ENCODE measurements around the gene BABAM2. TPM values are rescaled to one million over a fixed set of nuclear protein-coding genes. Genes with fewer than 3 reads are reported as not detected.

The BABAM2 gene
- total RNA-seq, 1 experiment from 2014 or later, result 27.1 TPM

DNA sequence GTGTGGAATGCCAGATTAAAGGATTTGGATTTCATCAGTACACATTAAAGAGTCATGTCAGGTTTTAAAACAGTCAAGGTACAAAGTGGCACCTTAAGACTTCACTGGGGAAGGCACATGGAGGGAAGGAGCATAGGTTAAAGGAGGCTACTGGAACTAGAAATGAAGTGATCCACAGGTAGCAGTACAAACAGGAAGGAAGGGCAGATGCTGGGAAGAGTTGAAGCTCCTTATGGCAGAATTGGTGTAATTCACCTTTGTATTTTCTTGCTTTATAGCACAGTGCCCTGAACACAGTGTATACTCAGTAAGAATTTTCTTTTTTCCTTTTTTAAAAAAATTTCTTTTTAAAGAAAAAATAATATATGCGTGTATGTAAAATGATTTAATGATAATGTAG is 177.1 kb downstream of the BABAM2 start:
- no peak overlapping the region for H3K56ac ChIP-seq (ENCODE audit: insufficient read length, low read depth, low read length)
- WGBS (ENCODE audit: extremely low coverage, insufficient read length, low lambda C conversion rate), result 100% methylated on average over 1 of the region's 1 CpG

More for the DNA sequence above, 177.1 kb downstream of the BABAM2 start:
- Histone ChIP-seq H2BK120ac (ENCODE audit: low read depth, low read length, poor library complexity, severe bottlenecking) (no peak overlapping the region), H3K4ac (ENCODE audit: low read depth, low read length) (no peak overlapping the region), H2BK12ac (ENCODE audit: insufficient read length, low read depth, low read length) (no peak overlapping the region), H4K8ac (replicated peaks; ENCODE audit: insufficient read length, low read depth, low read length) (no peak overlapping the region), H3K23me2 (ENCODE audit: insufficient read length, low read depth, low read length, poor library complexity, severe bottlenecking) (no peaks in the 10 kb centered on the region), H3K27me3 (ENCODE audit: insufficient read depth, low read length) (no peaks in the 10 kb centered on the region), H3K27ac (ENCODE audit: insufficient read length, low read depth, low read length) (no peak overlapping the region), H3K14ac (ENCODE audit: insufficient read depth, low read length) (no peak overlapping the region), H3K79me1 (ENCODE audit: insufficient read depth, low read depth, low read length, poor library complexity, severe bottlenecking) (no peaks in the 10 kb centered on the region), H3K4me1 (ENCODE audit: insufficient read depth, low read length) (no peaks in the 10 kb centered on the region), H3K79me2 (ENCODE audit: insufficient read depth, low read length) (no peaks in the 10 kb centered on the region), H3T11ph (ENCODE audit: low read length) (no peak overlapping the region), H2BK20ac (ENCODE audit: low read depth, low read length, poor library complexity, severe bottlenecking) (no peak overlapping the region), H2BK5ac (ENCODE audit: insufficient read length, low read length) (no peak overlapping the region), H2BK15ac (ENCODE audit: low read depth, low read length) (no peak overlapping the region), H2AFZ (ENCODE audit: low read length) (no peak overlapping the region), H4K91ac (ENCODE audit: insufficient read length, low read depth, low read length) (no peak overlapping the region), H3K18ac (ENCODE audit: insufficient read length, low read depth, low read length) (no peak overlapping the region), H4K20me1 (ENCODE audit: control insufficient read depth, insufficient read depth, insufficient read length) (no peaks in the 10 kb centered on the region), H4K5ac (ENCODE audit: insufficient read length, low read depth, low read length) (no peak overlapping the region), H3K9me3 (ENCODE audit: control insufficient read depth, low read depth, low read length) (no peaks in the 10 kb centered on the region), H3K23ac (ENCODE audit: insufficient read length, low read depth, low read length) (no peak overlapping the region), H3K4me2 (ENCODE audit: insufficient read depth, insufficient read length, low read length) (no peak overlapping the region), H2AK5ac (ENCODE audit: insufficient read length, low read length) (no peak overlapping the region), H3K9ac (ENCODE audit: extremely low read depth, insufficient read length, low read length) (no peak overlapping the region)
- DNase-seq, result no peak
- H3K27me3 Mint-ChIP-seq (ENCODE audit: low read depth), result no peaks in the 10 kb centered on the region
- no peaks in the 10 kb centered on the region for H3K36me3 Mint-ChIP-seq (ENCODE audit: insufficient read depth in 1 of 3, low read depth in 3 of 3)
- no peaks in the 10 kb centered on the region for H3K4me1 Mint-ChIP-seq
- TF ChIP-seq, protein P1, sequence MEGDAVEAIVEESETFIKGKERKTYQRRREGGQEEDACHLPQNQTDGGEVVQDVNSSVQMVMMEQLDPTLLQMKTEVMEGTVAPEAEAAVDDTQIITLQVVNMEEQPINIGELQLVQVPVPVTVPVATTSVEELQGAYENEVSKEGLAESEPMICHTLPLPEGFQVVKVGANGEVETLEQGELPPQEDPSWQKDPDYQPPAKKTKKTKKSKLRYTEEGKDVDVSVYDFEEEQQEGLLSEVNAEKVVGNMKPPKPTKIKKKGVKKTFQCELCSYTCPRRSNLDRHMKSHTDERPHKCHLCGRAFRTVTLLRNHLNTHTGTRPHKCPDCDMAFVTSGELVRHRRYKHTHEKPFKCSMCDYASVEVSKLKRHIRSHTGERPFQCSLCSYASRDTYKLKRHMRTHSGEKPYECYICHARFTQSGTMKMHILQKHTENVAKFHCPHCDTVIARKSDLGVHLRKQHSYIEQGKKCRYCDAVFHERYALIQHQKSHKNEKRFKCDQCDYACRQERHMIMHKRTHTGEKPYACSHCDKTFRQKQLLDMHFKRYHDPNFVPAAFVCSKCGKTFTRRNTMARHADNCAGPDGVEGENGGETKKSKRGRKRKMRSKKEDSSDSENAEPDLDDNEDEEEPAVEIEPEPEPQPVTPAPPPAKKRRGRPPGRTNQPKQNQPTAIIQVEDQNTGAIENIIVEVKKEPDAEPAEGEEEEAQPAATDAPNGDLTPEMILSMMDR (conservative IDR thresholded peaks at IDR 0.05), result no peak
- no peaks in the 10 kb centered on the region for H3K9me3 Mint-ChIP-seq
- H3K27ac Mint-ChIP-seq, result no peak overlapping the region
- H3K4me3 Mint-ChIP-seq, result no peak overlapping the region

Data from H9 (cell line).